Cardiac muscle cell (in vitro differentiated cells and primary cell): ENCODE results near the gene SLC25A15. TPM values are rescaled to one million over a fixed set of nuclear protein-coding genes. Genes with fewer than 3 reads are reported as not detected.
"Not testable (repeated sequence)": the region's sequence is repeated elsewhere in the genome, so short reads cannot be mapped to it uniquely, and the experiment has no call there.

ENCODE experiments used
- DNase-seq, 2 donors: peaks; one replicate each; pipeline versions ENCODE4 v3.0.0 to v3.0.0-alpha.2; 2010 to 2017; ENCODE audit warnings: low read depth in 1 of 2, low spot score in 1 of 2
- H3K27ac ChIP-seq: fragments of 200-600 bp; sonication (generic); 2 replicates; pipeline ENCODE4 v1.5.1; 2016
- H3K27me3 ChIP-seq: fragments of 200-600 bp; sonication (generic); 2 replicates; pipeline ENCODE4 v1.6.0; 2016; ENCODE audit warnings: control low read depth
- H3K36me3 ChIP-seq: fragments of 200-600 bp; sonication (generic); 2 replicates; pipeline ENCODE4 v1.5.1; 2016; ENCODE audit warnings: control low read depth
- H3K4me1 ChIP-seq: fragments of 200-600 bp; sonication (generic); 2 replicates; pipeline ENCODE4 v1.8.1; 2017; ENCODE audit warnings: low read depth, mild to moderate bottlenecking, mixed run types
- H3K4me3 ChIP-seq: fragments of 200-600 bp; sonication (generic); 2 replicates; pipeline ENCODE4 v1.5.1; 2016; ENCODE audit warnings: mild to moderate bottlenecking
- H3K9me3 ChIP-seq: fragments of 200-600 bp; sonication (generic); 2 replicates; pipeline ENCODE4 v1.5.1; 2017; ENCODE audit warnings: low read depth, mild to moderate bottlenecking, control low read depth
- polyA plus RNA-seq: library from polyadenylated mRNA; unstranded; fragments of >200 nt; fragmentation: Nextera tagmentation; extraction: Ambion mirVana; gene quantifications from 2 replicates; pipeline ENCODE4 v1.2.1, GENCODE V29; 2016
- total RNA-seq: library from RNA; depleted of rRNA; stranded (reverse); fragments of >200 nt; gene quantifications from 2 replicates; pipeline ENCODE4 v1.2.3, GENCODE V29; 2016
- TF ChIP-seq, protein P1 (sequence below): IDR thresholded peaks from 2 replicates; pipeline ENCODE4 v1.5.1; 2012; ENCODE audit warnings: low read depth, mild to moderate bottlenecking, low read length

SLC25A15 gene
- total and polyA plus RNA-seq, 2 experiments from 2014 or later, result 19.8 to 36.5 TPM

DNA sequence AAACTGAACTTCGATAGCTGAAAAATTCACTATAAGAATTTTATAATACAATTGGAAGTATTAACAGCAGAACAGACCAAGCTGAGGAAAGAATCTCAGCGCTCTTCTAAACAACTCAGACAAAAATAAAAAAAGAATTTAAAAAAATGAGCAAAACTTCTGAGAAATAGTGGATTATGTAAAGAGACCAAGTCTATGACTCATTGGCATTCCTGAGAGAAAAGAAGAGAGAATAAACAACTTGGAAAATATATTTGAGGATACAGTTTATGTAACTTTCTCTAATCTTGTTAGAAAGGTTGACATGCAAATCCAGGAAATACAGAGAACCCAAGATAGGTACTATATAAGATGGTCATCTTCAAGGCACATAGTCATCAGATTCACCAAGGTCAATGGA lies 25.4 kb downstream of the SLC25A15 start:
- Histone ChIP-seq H3K36me3 (no peaks in the 10 kb centered on the region), H3K4me3 (no peak overlapping the region), H3K4me1 (no peaks in the 10 kb centered on the region), H3K27me3 (no peaks in the 10 kb centered on the region), H3K27ac (no peak overlapping the region), H3K9me3 (no peaks in the 10 kb centered on the region)
- TF ChIP-seq, protein P1, sequence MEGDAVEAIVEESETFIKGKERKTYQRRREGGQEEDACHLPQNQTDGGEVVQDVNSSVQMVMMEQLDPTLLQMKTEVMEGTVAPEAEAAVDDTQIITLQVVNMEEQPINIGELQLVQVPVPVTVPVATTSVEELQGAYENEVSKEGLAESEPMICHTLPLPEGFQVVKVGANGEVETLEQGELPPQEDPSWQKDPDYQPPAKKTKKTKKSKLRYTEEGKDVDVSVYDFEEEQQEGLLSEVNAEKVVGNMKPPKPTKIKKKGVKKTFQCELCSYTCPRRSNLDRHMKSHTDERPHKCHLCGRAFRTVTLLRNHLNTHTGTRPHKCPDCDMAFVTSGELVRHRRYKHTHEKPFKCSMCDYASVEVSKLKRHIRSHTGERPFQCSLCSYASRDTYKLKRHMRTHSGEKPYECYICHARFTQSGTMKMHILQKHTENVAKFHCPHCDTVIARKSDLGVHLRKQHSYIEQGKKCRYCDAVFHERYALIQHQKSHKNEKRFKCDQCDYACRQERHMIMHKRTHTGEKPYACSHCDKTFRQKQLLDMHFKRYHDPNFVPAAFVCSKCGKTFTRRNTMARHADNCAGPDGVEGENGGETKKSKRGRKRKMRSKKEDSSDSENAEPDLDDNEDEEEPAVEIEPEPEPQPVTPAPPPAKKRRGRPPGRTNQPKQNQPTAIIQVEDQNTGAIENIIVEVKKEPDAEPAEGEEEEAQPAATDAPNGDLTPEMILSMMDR, result no peak
- no peak for DNase-seq

DNA sequence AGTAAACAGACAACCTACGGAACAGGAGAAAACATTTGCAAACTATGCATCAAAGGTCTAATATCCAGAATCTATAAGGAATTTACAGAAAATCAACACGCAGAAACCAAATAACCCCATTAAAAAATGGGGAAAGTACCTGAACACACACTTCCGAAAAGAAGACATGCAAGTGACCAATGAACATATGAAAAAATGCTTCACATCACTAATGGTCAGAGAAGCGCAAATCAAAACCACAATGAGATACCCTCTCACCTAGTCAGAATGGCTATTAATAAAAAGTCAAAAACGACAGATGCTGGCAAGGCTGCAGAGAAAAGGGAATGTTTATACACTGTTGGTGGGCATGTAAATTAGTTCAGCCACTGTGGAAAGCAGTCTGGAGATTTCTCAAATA lies 29.5 kb downstream of the SLC25A15 start:
- Histone ChIP-seq H3K27me3 (no peaks in the 10 kb centered on the region), H3K9me3 (no peaks in the 10 kb centered on the region), H3K4me1 (no peaks in the 10 kb centered on the region), H3K27ac (no peak overlapping the region), H3K4me3 (no peak overlapping the region), H3K36me3 (no peaks in the 10 kb centered on the region)
- TF ChIP-seq, protein P1, result no peak
- DNase-seq, result no peak

DNA sequence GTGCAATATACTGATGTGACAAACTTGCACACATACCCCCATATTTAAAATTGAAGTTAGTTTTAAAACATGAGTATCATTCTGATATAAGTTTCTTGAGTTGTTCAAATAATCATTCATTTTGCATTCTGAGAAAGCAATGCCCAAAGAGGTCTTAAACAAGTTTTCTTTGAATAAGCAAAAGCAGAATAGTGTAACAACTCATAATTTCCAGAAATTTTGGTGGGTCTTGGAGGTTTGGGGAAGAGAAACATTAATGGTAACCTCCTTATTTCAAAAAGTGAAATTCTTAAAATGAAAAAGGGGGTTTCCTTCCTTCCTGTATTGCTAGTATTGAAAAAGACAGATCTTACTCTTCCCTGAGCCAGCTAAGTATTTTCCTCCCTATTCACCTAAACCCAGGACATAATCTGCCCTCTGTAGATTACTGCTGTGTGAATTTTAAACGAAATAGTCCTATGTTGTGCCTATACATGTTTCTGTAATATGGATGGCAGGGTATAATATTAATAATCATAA lies 30.4 kb downstream of the SLC25A15 start:
- H3K4me3 ChIP-seq, result no peak overlapping the region
- H3K4me1 ChIP-seq, result no peaks in the 10 kb centered on the region
- TF ChIP-seq, protein P1, result no peak
- no peaks in the 10 kb centered on the region for H3K36me3 ChIP-seq
- no peak overlapping the region for H3K27ac ChIP-seq
- H3K27me3 ChIP-seq, result no peaks in the 10 kb centered on the region
- no peaks in the 10 kb centered on the region for H3K9me3 ChIP-seq
- DNase-seq, result no peak

DNA sequence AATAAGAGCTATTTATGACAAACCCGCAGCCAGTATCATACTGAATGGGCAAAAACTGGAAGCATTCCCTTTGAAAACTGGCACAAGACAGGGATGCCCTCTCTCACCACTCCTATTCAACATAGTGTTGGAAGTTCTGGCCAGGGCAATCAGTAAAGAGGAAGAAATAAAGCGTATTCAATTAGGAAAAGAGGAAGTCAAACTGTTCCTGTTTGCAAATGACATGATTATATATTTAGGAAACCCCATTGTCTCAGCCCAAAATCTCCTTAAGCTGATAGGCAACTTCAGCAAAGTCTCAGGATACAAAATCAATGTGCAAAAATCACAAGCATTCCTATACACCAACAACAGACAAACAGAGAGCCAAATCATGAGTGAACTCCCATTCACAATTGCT lies 50.3 kb downstream of the SLC25A15 start:
- not testable (repeated sequence) for H3K27ac ChIP-seq, H3K27me3 ChIP-seq, H3K9me3 ChIP-seq, H3K36me3 ChIP-seq, H3K4me1 ChIP-seq, H3K4me3 ChIP-seq, DNase-seq

DNA sequence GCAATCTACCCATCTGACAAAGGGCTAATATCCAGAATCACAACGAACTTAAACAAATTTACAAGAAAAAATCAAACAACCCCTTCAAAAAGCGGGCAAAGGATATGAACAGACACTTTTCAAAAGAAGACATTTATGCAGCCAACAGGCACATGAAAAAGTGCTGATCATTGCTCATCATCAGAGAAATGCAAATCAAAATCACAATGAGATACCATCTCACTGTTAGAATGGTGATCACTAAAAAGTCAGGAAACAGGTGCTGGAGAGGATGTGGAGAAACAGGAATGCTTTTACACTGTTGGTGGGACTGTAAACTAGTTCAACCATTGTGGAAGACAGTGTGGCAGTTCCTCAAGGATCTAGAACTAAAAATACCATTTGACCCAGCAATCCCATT lies 51.5 kb downstream of the SLC25A15 start:
- H3K9me3 ChIP-seq, DNase-seq, H3K36me3 ChIP-seq, H3K27me3 ChIP-seq, H3K27ac ChIP-seq, H3K4me1 ChIP-seq, H3K4me3 ChIP-seq: not testable (repeated sequence)

Other genes with a start within 250 kb of the SLC25A15 start
- 6.8 and 10.5 TPM in 2 replicates for gene FOXO1, start 123.0 kb upstream of the SLC25A15 start, total RNA-seq
- 14.0 and 24.9 TPM in 2 replicates for gene FOXO1, start 123.0 kb upstream of the SLC25A15 start, polyA plus RNA-seq
- gene MRPS31, start 18.4 kb upstream of the SLC25A15 start, total RNA-seq, result 39.2 and 39.6 TPM in 2 replicates
- gene MRPS31, start 18.4 kb upstream of the SLC25A15 start, polyA plus RNA-seq, result 36.3 and 50.1 TPM in 2 replicates
- gene ELF1, start 229.7 kb downstream of the SLC25A15 start, total RNA-seq, result 30.0 and 36.8 TPM in 2 replicates
- 22.2 and 23.6 TPM in 2 replicates for gene ELF1, start 229.7 kb downstream of the SLC25A15 start, polyA plus RNA-seq